PFSK-1 (cell line): ENCODE measurements around the gene GRM1.

Experiments used
- POLR2AphosphoS5 ChIP-seq: IDR thresholded peaks from 2 replicates; pipeline ENCODE4 v1.6.1; 2012; ENCODE audit warnings: low read depth, mild to moderate bottlenecking, control low read depth, low read length, moderate library complexity
- REST ChIP-seq, 2 experiments: IDR thresholded peaks; 2 replicates each; pipeline versions ENCODE4 v1.6.1 to v1.8.0; 2011 to 2012; ENCODE audit warnings: low read depth in 2 of 2, low read length in 2 of 2, control low read depth in 1 of 2, inconsistent platforms in 1 of 2, mild to moderate bottlenecking in 1 of 2, moderate library complexity in 1 of 2; ENCODE audit not compliant: insufficient read depth in 1 of 2

DNA sequence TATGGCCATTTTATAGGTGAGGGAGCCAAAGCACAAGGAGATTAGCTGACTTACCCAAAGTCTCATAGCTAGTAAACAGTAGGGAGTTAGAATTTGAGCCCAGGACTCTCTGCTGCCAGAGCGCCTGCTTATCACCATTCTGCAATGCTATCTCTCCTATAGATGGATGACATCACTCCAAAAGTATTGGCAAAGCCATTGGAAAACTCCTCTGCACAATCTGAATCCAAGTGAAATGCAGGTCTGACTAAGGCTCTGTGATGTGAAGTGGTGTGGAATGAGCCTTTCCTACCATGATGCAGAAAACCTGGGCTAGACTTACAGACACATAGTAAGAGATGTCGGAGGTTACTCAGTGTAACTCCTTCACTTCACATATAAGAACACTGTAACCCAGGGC is 106.3 kb downstream of the GRM1 start:
- TF ChIP-seq REST (IDR thresholded peaks at IDR 0.05; ENCODE audit: insufficient read depth in 1 of 2, low read depth in 2 of 2, low read length in 2 of 2): no peak
- no peak for TF ChIP-seq POLR2AphosphoS5
